ENCODE measurements around the gene MEIOC.

GRCh38 chr17:44722254-44722653 lies 66.0 kb downstream of the MEIOC start:
- TF ChIP-seq CTCF (IDR thresholded peaks at IDR 0.05) (no peak), POLR2A (IDR thresholded peaks at IDR 0.05) (no peak)
